Testis (tissue), 2 donors: ENCODE results near the gene CDK14.

Experiments
- CTCF ChIP-seq, 3 experiments: fragments of 450-650 bp in 2 of 3; fragments of 200-600 bp in 1 of 3; sonication (generic) in 1 of 3; IDR thresholded peaks; one replicate each; pipeline ENCODE4 v1.5.1; 2016 to 2019; ENCODE audit warnings: antibody characterized with exemption in 3 of 3, mild to moderate bottlenecking in 2 of 3, moderate library complexity in 1 of 3
- POLR2A ChIP-seq: fragments of 450-650 bp; IDR thresholded peaks from one replicate; pipeline ENCODE4 v1.6.1; 2017; ENCODE audit warnings: antibody characterized with exemption, mild to moderate bottlenecking, moderate library complexity

- TF ChIP-seq POLR2A: no peak
- TF ChIP-seq CTCF (IDR thresholded peaks at IDR 0.05): no peak
Measured at GRCh38 chr7:91228927-91229558, 632.9 kb downstream of the CDK14 start.
